ENCODE results near the gene NOPCHAP1. TPM values are rescaled to one million over a fixed set of nuclear protein-coding genes. Genes with fewer than 3 reads are reported as not detected.

Gene NOPCHAP1
- total RNA-seq, 4 donors from 2014 or later: 3.3 to 6.9 (median 4.5) TPM

DNA sequence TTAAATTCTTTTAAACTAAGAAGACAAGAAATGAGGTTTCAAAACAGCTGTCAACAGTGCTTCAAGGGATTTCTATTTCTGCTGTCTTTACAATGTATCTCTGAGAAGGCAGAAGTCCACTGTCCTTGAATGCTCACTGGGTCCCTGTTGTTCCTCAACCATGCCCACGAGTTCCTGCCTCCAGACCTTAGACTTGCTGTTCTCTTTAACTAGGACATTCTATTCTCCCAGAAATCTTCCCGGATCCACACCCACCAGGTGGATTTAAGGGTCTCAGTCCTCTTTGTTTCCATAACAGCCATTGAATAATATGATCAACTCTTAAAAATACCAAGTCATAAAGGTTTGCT, 21.3 kb upstream of the NOPCHAP1 start:
- Histone ChIP-seq H3K4me3 (no peak overlapping the region), H3K4me1 (peaks cover 0 to 3% (median 0%) of the 10 kb centered on the region in 3 donors), H3K27me3 (peaks cover 8% of the 10 kb centered on the region), H3K36me3 (no peaks in the 10 kb centered on the region), H3K9me3 (no peaks in the 10 kb centered on the region), H3K27ac (no peak overlapping the region)
- no peak for ATAC-seq
- TF ChIP-seq POLR2A (IDR thresholded peaks at IDR 0.05) (no peak), EP300 (IDR thresholded peaks at IDR 0.05) (no peak), POLR2AphosphoS5 (IDR thresholded peaks at IDR 0.05) (no peak)
- TF ChIP-seq, protein P1, sequence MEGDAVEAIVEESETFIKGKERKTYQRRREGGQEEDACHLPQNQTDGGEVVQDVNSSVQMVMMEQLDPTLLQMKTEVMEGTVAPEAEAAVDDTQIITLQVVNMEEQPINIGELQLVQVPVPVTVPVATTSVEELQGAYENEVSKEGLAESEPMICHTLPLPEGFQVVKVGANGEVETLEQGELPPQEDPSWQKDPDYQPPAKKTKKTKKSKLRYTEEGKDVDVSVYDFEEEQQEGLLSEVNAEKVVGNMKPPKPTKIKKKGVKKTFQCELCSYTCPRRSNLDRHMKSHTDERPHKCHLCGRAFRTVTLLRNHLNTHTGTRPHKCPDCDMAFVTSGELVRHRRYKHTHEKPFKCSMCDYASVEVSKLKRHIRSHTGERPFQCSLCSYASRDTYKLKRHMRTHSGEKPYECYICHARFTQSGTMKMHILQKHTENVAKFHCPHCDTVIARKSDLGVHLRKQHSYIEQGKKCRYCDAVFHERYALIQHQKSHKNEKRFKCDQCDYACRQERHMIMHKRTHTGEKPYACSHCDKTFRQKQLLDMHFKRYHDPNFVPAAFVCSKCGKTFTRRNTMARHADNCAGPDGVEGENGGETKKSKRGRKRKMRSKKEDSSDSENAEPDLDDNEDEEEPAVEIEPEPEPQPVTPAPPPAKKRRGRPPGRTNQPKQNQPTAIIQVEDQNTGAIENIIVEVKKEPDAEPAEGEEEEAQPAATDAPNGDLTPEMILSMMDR (IDR thresholded peaks at IDR 0.05): no peak
- WGBS, 2 donors (ENCODE audit: low coverage in 1 of 2): 49 to 50% methylated on average over 2 of the region's 2 CpGs

DNA sequence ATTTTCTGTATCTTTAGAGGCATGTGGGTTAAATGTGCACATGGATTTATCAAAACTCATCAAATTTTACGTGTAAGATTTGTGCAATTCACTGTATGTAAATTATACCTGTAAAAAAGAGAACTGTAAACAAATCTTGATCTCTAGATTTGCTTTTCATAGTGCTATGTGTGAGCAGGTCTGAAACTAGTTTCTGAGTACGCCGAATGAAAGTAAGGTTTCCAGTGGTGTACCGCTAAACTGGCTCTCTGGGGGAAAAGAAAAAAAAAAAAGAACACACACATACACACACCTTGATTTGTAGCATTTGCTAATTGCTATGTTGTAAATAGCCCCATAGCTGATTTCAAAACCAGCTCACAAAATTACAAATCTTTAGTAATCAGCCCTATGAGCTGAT, 19.4 kb upstream of the NOPCHAP1 start:
- Histone ChIP-seq H3K36me3 (no peaks in the 10 kb centered on the region), H3K27ac (no peak overlapping the region), H3K9me3 (no peaks in the 10 kb centered on the region), H3K4me3 (no peak overlapping the region), H3K27me3 (peaks cover 8% of the 10 kb centered on the region), H3K4me1 (no peaks in the 10 kb centered on the region)
- no peak for ATAC-seq
- TF ChIP-seq POLR2AphosphoS5 (IDR thresholded peaks at IDR 0.05) (no peak), EP300 (IDR thresholded peaks at IDR 0.05) (no peak), POLR2A (IDR thresholded peaks at IDR 0.05) (no peak)
- TF ChIP-seq, protein P1 (IDR thresholded peaks at IDR 0.05): no peak
- WGBS, 2 donors (ENCODE audit: low coverage in 1 of 2): 90 to 95% methylated on average over 4 of the region's 4 CpGs

- TF ChIP-seq, protein P1 (IDR thresholded peaks at IDR 0.05): no peak
- TF ChIP-seq EP300 (IDR thresholded peaks at IDR 0.05): no peak
- no peak for TF ChIP-seq POLR2AphosphoS5 (IDR thresholded peaks at IDR 0.05)
- no peak for TF ChIP-seq POLR2A (IDR thresholded peaks at IDR 0.05)
- Histone ChIP-seq H3K27me3 (no peaks in the 10 kb centered on the region), H3K9me3 (no peaks in the 10 kb centered on the region), H3K27ac (no peak overlapping the region), H3K4me3 (no peak overlapping the region), H3K36me3 (no peaks in the 10 kb centered on the region), H3K4me1 (no peaks in the 10 kb centered on the region)
- 44 to 47% methylated on average over 2 to 3 of the region's 3 CpGs for WGBS, 2 donors (ENCODE audit: low coverage in 1 of 2)
- no peak for ATAC-seq
Measured at GRCh38 chr12:104969343-104969742, 16.8 kb upstream of the NOPCHAP1 start.

DNA sequence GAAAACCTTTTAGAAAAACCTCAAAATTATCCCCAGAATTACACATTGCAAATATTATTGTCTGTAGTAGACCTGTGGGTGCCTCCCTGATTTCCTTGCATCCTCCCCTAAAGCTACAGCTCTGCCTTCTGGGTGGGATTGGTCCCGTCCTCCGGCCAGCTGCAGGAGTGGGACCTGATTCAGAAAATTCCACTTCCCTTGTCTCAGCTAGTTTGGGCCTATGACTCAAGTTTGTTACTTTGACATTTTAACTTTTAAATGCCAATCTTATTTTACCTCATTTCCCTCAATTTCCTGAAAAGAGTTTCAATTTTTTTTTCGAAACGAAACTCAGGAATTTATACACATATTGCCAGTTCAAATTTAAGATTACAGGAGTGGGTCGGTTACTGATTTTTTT, 14.8 kb upstream of the NOPCHAP1 start:
- TF ChIP-seq, protein P1 (IDR thresholded peaks at IDR 0.05): no peak
- no peak for TF ChIP-seq POLR2AphosphoS5 (IDR thresholded peaks at IDR 0.05)
- TF ChIP-seq EP300 (IDR thresholded peaks at IDR 0.05): no peak
- TF ChIP-seq POLR2A (IDR thresholded peaks at IDR 0.05): no peak
- WGBS, 2 donors (ENCODE audit: low coverage in 1 of 2): 51 to 73% methylated on average over 2 to 4 of the region's 5 CpGs
- Histone ChIP-seq H3K4me3 (no peak overlapping the region), H3K36me3 (no peaks in the 10 kb centered on the region), H3K4me1 (no peaks in the 10 kb centered on the region), H3K27me3 (no peaks in the 10 kb centered on the region), H3K9me3 (no peaks in the 10 kb centered on the region), H3K27ac (no peak overlapping the region)
- ATAC-seq: no peak

GRCh38 chr12:104973250-104973649, 12.9 kb upstream of the NOPCHAP1 start:
- 94% methylated on average over 4 to 5 of the region's 5 CpGs for WGBS, 2 donors (ENCODE audit: low coverage in 1 of 2)

More at GRCh38 chr12:104973250-104973649, 12.9 kb upstream of the NOPCHAP1 start:
- Histone ChIP-seq H3K4me1 (no peaks in the 10 kb centered on the region), H3K36me3 (no peaks in the 10 kb centered on the region), H3K9me3 (no peaks in the 10 kb centered on the region), H3K27ac (no peak overlapping the region), H3K4me3 (no peak overlapping the region), H3K27me3 (no peaks in the 10 kb centered on the region)
- ATAC-seq: no peak
- TF ChIP-seq, protein P1 (IDR thresholded peaks at IDR 0.05): no peak
- no peak for TF ChIP-seq POLR2A (IDR thresholded peaks at IDR 0.05)
